Astrocyte (in vitro differentiated cells and primary cell): ENCODE results near the gene KIF2A. TPM values are rescaled to one million over a fixed set of nuclear protein-coding genes. Genes with fewer than 3 reads are reported as not detected.

Source experiments
- DNase-seq: peaks from one replicate; pipeline ENCODE4 v3.0.0-alpha.2; 2010; ENCODE audit warnings: low read depth
- FAIRE-seq: peaks from 2 replicates; lab custom pipeline; 2011; peaks lifted over from hg19 to GRCh38; lab: Jason Lieb, UNC
- H2AFZ ChIP-seq: 2 replicates; pipeline ENCODE4 v1.6.0; 2012; ENCODE audit warnings: low read depth, low read length, inconsistent platforms
- H3K27ac ChIP-seq: 2 replicates; pipeline ENCODE4 v1.5.1; 2011; ENCODE audit warnings: low read depth, low read length, inconsistent platforms
- H3K27me3 ChIP-seq: 2 replicates; pipeline ENCODE4 v1.6.0; 2011; ENCODE audit warnings: low read length, inconsistent platforms; ENCODE audit not compliant: insufficient read depth
- H3K36me3 ChIP-seq: 2 replicates; pipeline ENCODE4 v1.5.1; 2011; ENCODE audit warnings: low read length, inconsistent platforms; ENCODE audit not compliant: insufficient read depth
- H3K4me1 ChIP-seq: 2 replicates; pipeline ENCODE4 v1.5.1; 2011; ENCODE audit warnings: low read length, inconsistent platforms; ENCODE audit not compliant: insufficient read depth
- H3K4me2 ChIP-seq: 2 replicates; pipeline ENCODE4 v1.6.0; 2012; ENCODE audit warnings: low read length, inconsistent platforms
- H3K4me3 ChIP-seq: 2 replicates; pipeline ENCODE4 v1.5.1; 2011; ENCODE audit warnings: low read depth, mild to moderate bottlenecking, low read length, inconsistent platforms; ENCODE audit not compliant: insufficient read depth
- H3K79me2 ChIP-seq: 2 replicates; pipeline ENCODE4 v1.6.0; 2012; ENCODE audit warnings: mild to moderate bottlenecking, low read length, inconsistent platforms; ENCODE audit not compliant: insufficient read depth
- H3K9ac ChIP-seq: 2 replicates; pipeline ENCODE4 v1.6.0; 2012; ENCODE audit warnings: mild to moderate bottlenecking, low read length, inconsistent platforms
- H3K9me3 ChIP-seq: 2 replicates; pipeline ENCODE4 v1.5.1; 2012; ENCODE audit warnings: low read depth, mild to moderate bottlenecking, low read length, inconsistent platforms; ENCODE audit not compliant: insufficient read depth
- H4K20me1 ChIP-seq: 2 replicates; pipeline ENCODE4 v1.6.0; 2012; ENCODE audit warnings: low read length, inconsistent platforms; ENCODE audit not compliant: insufficient read depth
- H3K27ac Mint-ChIP-seq: one replicate; pipeline ENCODE4 v1.8.0; 2021; ENCODE audit warnings: mild to moderate bottlenecking, mixed read lengths; ENCODE audit not compliant: unreplicated experiment
- H3K27me3 Mint-ChIP-seq: one replicate; pipeline ENCODE4 v1.8.0; 2021; ENCODE audit warnings: low read depth, mixed read lengths; ENCODE audit not compliant: unreplicated experiment
- H3K36me3 Mint-ChIP-seq: one replicate; pipeline ENCODE4 v1.8.0; 2021; ENCODE audit warnings: low read depth, mixed read lengths; ENCODE audit not compliant: unreplicated experiment
- H3K4me1 Mint-ChIP-seq: one replicate; pipeline ENCODE4 v1.8.0; 2021; ENCODE audit warnings: low read depth, mixed read lengths; ENCODE audit not compliant: unreplicated experiment
- H3K4me3 Mint-ChIP-seq: one replicate; pipeline ENCODE4 v1.8.0; 2021; ENCODE audit warnings: mild to moderate bottlenecking, moderate library complexity, mixed read lengths; ENCODE audit not compliant: unreplicated experiment
- H3K9me3 Mint-ChIP-seq: one replicate; pipeline ENCODE4 v1.8.0; 2021; ENCODE audit warnings: mild to moderate bottlenecking, mixed read lengths; ENCODE audit not compliant: unreplicated experiment
- EZH2 ChIP-seq: IDR thresholded peaks from 2 replicates; pipeline ENCODE4 v1.6.1; 2012; ENCODE audit warnings: mild to moderate bottlenecking, low read length, inconsistent platforms; ENCODE audit not compliant: insufficient read depth
- total RNA-seq: library from RNA; stranded (reverse); gene quantifications from 2 replicates; pipeline ENCODE4 v1.2.1, GENCODE V29; 2021
- TF ChIP-seq, protein P1 (sequence below): IDR thresholded peaks from 2 replicates; pipeline ENCODE4 v1.5.1; 2011; ENCODE audit warnings: low read depth, mild to moderate bottlenecking, inconsistent platforms, low read length, moderate library complexity; ENCODE audit not compliant: insufficient read depth

KIF2A gene
- total RNA-seq, 1 donor from 2014 or later: 79.1 TPM

DNA sequence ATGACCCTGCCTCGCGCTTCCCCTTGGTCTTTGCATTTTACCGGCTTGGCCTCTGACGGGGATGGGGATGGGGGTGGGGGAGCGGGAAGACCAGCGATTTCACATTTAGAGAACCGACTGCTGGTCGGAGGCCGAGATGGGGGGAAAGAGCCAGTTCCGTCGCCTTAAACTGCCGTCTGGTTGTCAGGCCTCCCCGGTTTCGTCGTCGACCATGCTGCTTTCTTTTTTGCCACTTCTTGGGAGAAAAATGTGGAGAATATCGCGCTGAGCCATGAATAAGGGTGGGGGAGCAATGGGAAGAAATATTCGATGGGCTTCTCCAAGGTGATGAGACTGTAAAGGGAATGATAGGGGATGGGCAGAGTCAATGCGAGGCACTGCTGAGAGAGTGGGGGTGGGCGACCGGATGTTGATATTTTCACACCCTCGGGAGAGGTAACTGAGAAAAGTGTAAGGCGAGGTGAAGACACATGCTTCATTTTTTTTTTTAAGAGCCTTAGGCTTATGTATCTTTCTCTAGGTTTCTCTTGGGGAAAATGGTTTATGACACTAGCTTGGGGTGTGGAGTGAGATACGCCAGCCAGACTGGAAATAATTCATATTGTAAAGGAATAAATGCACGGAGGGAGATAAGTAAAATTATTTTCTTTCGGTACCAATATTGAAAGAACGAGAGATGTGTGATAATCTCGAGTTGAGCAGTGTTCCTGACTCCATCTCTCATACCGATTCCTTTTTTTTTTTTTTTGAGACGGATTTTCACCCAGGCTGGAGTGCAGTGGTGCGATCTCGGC lies 1.1 kb downstream of the KIF2A start:
- no peak for TF ChIP-seq EZH2
- TF ChIP-seq, protein P1, sequence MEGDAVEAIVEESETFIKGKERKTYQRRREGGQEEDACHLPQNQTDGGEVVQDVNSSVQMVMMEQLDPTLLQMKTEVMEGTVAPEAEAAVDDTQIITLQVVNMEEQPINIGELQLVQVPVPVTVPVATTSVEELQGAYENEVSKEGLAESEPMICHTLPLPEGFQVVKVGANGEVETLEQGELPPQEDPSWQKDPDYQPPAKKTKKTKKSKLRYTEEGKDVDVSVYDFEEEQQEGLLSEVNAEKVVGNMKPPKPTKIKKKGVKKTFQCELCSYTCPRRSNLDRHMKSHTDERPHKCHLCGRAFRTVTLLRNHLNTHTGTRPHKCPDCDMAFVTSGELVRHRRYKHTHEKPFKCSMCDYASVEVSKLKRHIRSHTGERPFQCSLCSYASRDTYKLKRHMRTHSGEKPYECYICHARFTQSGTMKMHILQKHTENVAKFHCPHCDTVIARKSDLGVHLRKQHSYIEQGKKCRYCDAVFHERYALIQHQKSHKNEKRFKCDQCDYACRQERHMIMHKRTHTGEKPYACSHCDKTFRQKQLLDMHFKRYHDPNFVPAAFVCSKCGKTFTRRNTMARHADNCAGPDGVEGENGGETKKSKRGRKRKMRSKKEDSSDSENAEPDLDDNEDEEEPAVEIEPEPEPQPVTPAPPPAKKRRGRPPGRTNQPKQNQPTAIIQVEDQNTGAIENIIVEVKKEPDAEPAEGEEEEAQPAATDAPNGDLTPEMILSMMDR: no peak
- Histone ChIP-seq H3K4me3 (peak overlapping the region; percentile 89), H3K27me3 (no peaks in the 10 kb centered on the region), H2AFZ (peak overlapping the region; percentile 98), H3K79me2 (peaks cover 58% of the 10 kb centered on the region), H3K27ac (peak overlapping the region; percentile 82), H3K4me2 (peak overlapping the region; percentile 94), H3K36me3 (no peaks in the 10 kb centered on the region), H3K9me3 (no peaks in the 10 kb centered on the region), H3K4me1 (no peaks in the 10 kb centered on the region), H3K9ac (peak overlapping the region; percentile 91), H4K20me1 (peaks cover 50% of the 10 kb centered on the region)
- H3K36me3 Mint-ChIP-seq: no peaks in the 10 kb centered on the region
- no peaks in the 10 kb centered on the region for H3K27me3 Mint-ChIP-seq
- FAIRE-seq: no peak
- H3K27ac Mint-ChIP-seq: peak overlapping the region; percentile 97
- peak; percentile 34 for DNase-seq
- H3K4me3 Mint-ChIP-seq: peak overlapping the region; percentile 99
- H3K4me1 Mint-ChIP-seq: peaks cover 26% of the 10 kb centered on the region
- H3K9me3 Mint-ChIP-seq: no peaks in the 10 kb centered on the region

DNA sequence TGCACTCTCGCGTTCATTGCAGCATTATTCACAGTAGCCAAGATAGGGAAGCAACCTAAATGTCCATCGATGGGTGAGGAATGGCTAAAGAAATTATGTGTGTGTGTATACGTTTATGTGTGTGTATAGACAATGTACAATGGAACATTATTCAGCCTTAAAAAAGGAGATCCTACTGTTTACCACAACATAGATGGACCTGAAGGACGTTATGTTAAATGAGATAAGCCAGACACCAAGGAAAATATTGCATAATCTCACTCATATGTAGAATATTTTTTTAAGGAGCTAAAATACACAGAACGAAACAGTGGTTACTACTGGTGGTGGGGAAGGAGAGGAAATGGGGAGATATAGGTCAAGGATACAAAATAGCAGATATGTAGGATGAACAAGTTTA lies 2.4 kb downstream of the KIF2A start:
- no peaks in the 10 kb centered on the region for H3K36me3 Mint-ChIP-seq
- no peaks in the 10 kb centered on the region for H3K27me3 ChIP-seq
- H3K9ac ChIP-seq: no peak overlapping the region
- H3K79me2 ChIP-seq: peaks cover 71% of the 10 kb centered on the region
- no peak overlapping the region for H3K27ac Mint-ChIP-seq
- no peak overlapping the region for H2AFZ ChIP-seq
- no peak overlapping the region for H3K27ac ChIP-seq
- peaks cover 63% of the 10 kb centered on the region for H4K20me1 ChIP-seq
- peak overlapping the region; percentile 99 for H3K4me3 Mint-ChIP-seq
- H3K4me2 ChIP-seq: no peak overlapping the region
- H3K4me3 ChIP-seq: no peak overlapping the region
- DNase-seq (no peak), FAIRE-seq (no peak)
- no peaks in the 10 kb centered on the region for H3K27me3 Mint-ChIP-seq
- no peaks in the 10 kb centered on the region for H3K9me3 ChIP-seq
- H3K9me3 Mint-ChIP-seq: no peaks in the 10 kb centered on the region
- TF ChIP-seq EZH2: no peak
- TF ChIP-seq, protein P1: no peak
- H3K4me1 Mint-ChIP-seq: peaks cover 37% of the 10 kb centered on the region
- no peaks in the 10 kb centered on the region for H3K36me3 ChIP-seq
- no peaks in the 10 kb centered on the region for H3K4me1 ChIP-seq

DNA sequence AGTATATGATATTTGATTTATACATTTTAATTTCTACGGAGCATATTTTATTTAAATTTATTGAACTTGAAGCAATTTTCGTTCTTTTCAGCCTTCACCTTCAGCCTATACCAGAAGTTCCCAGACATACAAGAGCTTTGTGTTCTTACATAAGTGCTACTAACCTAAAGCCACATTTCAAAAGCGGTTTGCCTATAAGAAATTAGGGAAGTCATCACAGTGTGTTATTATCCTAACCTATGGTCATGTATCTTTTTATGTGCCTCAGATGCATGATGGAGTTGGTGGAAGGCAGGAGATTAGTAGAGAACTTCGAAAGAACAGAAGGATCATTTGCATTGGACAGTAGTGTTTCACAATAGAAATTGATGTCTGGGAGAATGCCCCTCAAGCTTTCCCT lies 3.1 kb downstream of the KIF2A start:
- Histone ChIP-seq H3K4me3 (no peak overlapping the region), H3K27me3 (no peaks in the 10 kb centered on the region), H4K20me1 (peaks cover 70% of the 10 kb centered on the region), H3K9ac (no peak overlapping the region), H3K27ac (no peak overlapping the region), H3K36me3 (no peaks in the 10 kb centered on the region), H3K4me2 (no peak overlapping the region), H2AFZ (no peak overlapping the region), H3K9me3 (no peaks in the 10 kb centered on the region), H3K79me2 (peaks cover 78% of the 10 kb centered on the region), H3K4me1 (no peaks in the 10 kb centered on the region)
- Mint-ChIP-seq H3K27ac (no peak overlapping the region), H3K9me3 (no peaks in the 10 kb centered on the region), H3K27me3 (no peaks in the 10 kb centered on the region), H3K36me3 (no peaks in the 10 kb centered on the region), H3K4me3 (no peak overlapping the region), H3K4me1 (peaks cover 37% of the 10 kb centered on the region)
- TF ChIP-seq, protein P1: no peak
- TF ChIP-seq EZH2: no peak
- FAIRE-seq (no peak), DNase-seq (no peak)
